ENCODE results near the gene DLG1. TPM values are rescaled to one million over a fixed set of nuclear protein-coding genes. Genes with fewer than 3 reads are reported as not detected.

Gene DLG1
- total RNA-seq, 2 experiments from 2014 or later = 58.8 to 78.4 TPM

GRCh38 chr3:197260491-197261163, 37.8 kb downstream of the DLG1 start:
- POLR2A ChIA-PET = no interaction called here
- no peak for ATAC-seq
- H3K4me3 Mint-ChIP-seq = no peak overlapping the region
- intact Hi-C loops (cut with DNase I, micrococcal nuclease) = no loop called here
- H3K4me1 Mint-ChIP-seq = peaks cover 42% of the 10 kb centered on the region
- no peak overlapping the region for H3K27ac Mint-ChIP-seq
- DNase-seq = no peak
- no peaks in the 10 kb centered on the region for H3K27me3 Mint-ChIP-seq
- CTCF ChIA-PET = interaction anchor here (0.7 to 1.3 kb wide), 4 partner anchors 23 to 921 kb away, joined by 3 read pairs; no protein-coding TSS in a partner anchor
- H3K36me3 Mint-ChIP-seq (ENCODE audit: low read depth) = peaks cover 2% of the 10 kb centered on the region
- H3K9me3 Mint-ChIP-seq (ENCODE audit: low read depth) = no peaks in the 10 kb centered on the region

DNA sequence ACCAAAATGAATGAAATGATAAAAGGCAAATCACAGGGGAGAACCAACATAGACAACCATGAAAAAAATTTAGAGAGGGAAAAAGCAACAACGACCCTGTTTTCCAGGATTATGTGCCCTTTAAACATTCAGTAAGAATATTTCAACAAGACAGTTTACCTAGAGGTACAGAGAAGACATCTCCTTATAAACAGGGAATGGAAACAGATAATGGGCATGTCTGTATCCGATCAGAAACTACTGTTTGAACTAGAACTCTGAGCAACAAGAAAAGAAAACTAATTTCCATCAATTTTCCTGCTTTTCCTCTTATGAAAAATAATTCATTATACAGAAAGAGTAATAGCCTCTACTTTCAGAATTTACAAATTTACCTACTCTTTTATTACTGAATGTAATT, 39.3 kb downstream of the DLG1 start:
- no peaks in the 10 kb centered on the region for H3K27me3 Mint-ChIP-seq
- H3K4me3 Mint-ChIP-seq = no peak overlapping the region
- H3K9me3 Mint-ChIP-seq (ENCODE audit: low read depth) = no peaks in the 10 kb centered on the region
- no peak for DNase-seq
- H3K27ac Mint-ChIP-seq = no peak overlapping the region
- ATAC-seq = no peak
- peaks cover 50% of the 10 kb centered on the region for H3K4me1 Mint-ChIP-seq
- POLR2A ChIA-PET = no interaction called here
- CTCF ChIA-PET = interaction anchor here (3.3 to 4.0 kb wide), 4 partner anchors 8 to 241 kb away, joined by 21 to 52 read pairs (median 40); no protein-coding TSS in a partner anchor
- H3K36me3 Mint-ChIP-seq (ENCODE audit: low read depth) = peaks cover 2% of the 10 kb centered on the region
- intact Hi-C loops (cut with DNase I, micrococcal nuclease) = loop anchor here (2.0 to 5.0 kb wide), 2 partner anchors 37 to 40 kb away; partner anchors contain the start of gene DLG1 (in 1 of the 2)

DNA sequence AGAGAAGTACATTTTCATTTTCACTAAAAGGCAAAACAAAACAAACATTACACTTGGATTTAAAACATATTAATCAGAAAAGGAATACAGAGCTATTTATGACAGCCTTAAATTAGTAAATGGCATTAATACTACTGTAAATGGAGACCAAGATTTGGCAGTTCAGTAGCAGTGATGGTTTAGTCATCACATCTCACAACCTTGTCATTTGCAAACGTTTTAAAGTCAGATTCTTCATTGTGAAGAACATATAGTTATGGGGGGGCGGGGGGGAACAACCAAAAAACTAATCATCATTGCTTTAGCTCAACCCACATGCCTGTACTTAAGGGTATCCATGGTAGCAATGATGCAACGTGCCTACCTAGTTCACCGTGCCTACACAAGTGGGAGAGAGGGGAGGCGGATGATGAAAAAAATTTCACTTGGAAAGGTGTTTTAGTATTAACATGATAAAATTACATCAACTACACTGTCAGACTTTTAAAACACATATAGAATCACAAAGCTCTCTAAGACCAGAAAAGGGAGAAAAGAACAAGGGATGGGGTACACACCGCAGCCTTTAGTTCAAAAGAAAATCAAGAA, 40.1 kb downstream of the DLG1 start:
- no peaks in the 10 kb centered on the region for H3K9me3 Mint-ChIP-seq (ENCODE audit: low read depth)
- CTCF ChIA-PET = interaction anchor here (0.7 to 4.0 kb wide), 14 partner anchors 9 to 265 kb away, joined by 3 to 52 read pairs (median 14); no protein-coding TSS in a partner anchor
- H3K36me3 Mint-ChIP-seq (ENCODE audit: low read depth) = peaks cover 2% of the 10 kb centered on the region
- H3K27ac Mint-ChIP-seq = peak overlapping the region; percentile 14
- ATAC-seq (peak; percentile 48), DNase-seq (no peak)
- H3K4me1 Mint-ChIP-seq = peaks cover 58% of the 10 kb centered on the region
- no peaks in the 10 kb centered on the region for H3K27me3 Mint-ChIP-seq
- no peak overlapping the region for H3K4me3 Mint-ChIP-seq
- intact Hi-C loops (cut with DNase I, micrococcal nuclease) = loop anchor here (2.0 to 5.0 kb wide), 2 partner anchors 36 to 41 kb away; partner anchors contain the start of gene DLG1 (in 1 of the 2)
- POLR2A ChIA-PET = no interaction called here

DNA sequence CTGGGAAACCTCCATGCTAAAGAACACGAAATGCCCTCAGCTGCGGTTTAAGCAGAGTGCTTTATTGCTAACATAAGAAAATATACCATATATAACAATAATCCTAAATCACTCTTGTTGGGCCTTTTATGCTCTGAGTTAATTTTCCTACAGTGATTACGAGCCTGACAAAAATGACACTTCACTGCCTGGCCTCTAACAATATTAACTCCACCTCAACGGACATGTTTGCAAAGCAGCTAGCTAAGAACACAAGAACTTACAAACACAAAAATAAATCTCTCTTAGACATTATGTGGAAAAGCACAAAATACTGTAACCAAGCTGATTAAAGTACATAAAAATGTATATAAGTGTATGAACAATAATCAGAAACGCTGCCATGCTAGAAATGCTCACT, 40.7 kb downstream of the DLG1 start:
- Mint-ChIP-seq H3K27me3 (no peaks in the 10 kb centered on the region), H3K4me1 (peaks cover 64% of the 10 kb centered on the region), H3K4me3 (no peak overlapping the region), H3K9me3 (ENCODE audit: low read depth) (no peaks in the 10 kb centered on the region), H3K36me3 (ENCODE audit: low read depth) (no peaks in the 10 kb centered on the region), H3K27ac (no peak overlapping the region)
- intact Hi-C loops (cut with DNase I, micrococcal nuclease) = loop anchor here (1.0 to 5.0 kb wide), 6 partner anchors 35 to 253 kb away; partner anchors contain the start of gene DLG1 (in 1 of the 2)
- ATAC-seq = no peak
- no peak for DNase-seq
- POLR2A ChIA-PET = no interaction called here
- CTCF ChIA-PET = interaction anchor here (0.7 to 4.0 kb wide), 30 partner anchors 10 to 267 kb away, joined by 3 to 52 read pairs (median 5); no protein-coding TSS in a partner anchor

DNA sequence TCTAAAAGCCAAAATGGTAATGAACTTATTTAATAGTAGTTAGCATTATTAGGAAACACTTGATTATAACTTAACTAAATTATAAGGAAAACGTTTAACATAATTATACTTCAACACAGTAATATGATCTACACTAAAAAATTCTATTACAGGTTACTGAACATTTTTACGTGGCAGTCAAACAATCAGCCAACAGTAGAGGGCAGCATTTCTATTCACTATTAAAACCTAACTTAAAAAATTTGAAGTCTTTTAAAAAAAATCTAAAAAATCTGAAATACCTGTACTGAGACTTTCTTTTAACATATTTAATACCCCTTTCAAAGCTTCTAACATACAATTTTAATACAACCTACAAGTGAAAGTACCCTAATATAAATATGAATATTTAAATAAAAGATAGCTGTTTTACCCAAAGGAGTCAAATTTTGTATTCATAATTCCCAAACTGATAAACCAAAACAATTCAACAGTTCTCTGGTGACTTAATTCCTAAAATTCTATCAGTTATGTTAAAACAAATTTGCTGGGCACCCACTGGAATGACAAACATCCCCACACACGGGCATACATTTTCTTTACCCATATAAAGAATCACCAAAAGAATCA, 41.5 kb downstream of the DLG1 start:
- intact Hi-C loops (cut with DNase I, micrococcal nuclease) = loop anchor here (1.0 to 5.0 kb wide), 6 partner anchors 35 to 253 kb away; no protein-coding TSS in a partner anchor
- DNase-seq (peak; percentile 50), ATAC-seq (no peak)
- CTCF ChIA-PET = interaction anchor here (0.6 to 4.0 kb wide), 48 partner anchors 10 to 299 kb away, joined by 3 to 52 read pairs (median 4); partner anchors contain the start of gene BDH1
- Mint-ChIP-seq H3K4me1 (peaks cover 68% of the 10 kb centered on the region), H3K27ac (no peak overlapping the region), H3K4me3 (no peak overlapping the region), H3K9me3 (ENCODE audit: low read depth) (no peaks in the 10 kb centered on the region), H3K27me3 (no peaks in the 10 kb centered on the region), H3K36me3 (ENCODE audit: low read depth) (peaks cover 3% of the 10 kb centered on the region)
- POLR2A ChIA-PET = no interaction called here

DNA sequence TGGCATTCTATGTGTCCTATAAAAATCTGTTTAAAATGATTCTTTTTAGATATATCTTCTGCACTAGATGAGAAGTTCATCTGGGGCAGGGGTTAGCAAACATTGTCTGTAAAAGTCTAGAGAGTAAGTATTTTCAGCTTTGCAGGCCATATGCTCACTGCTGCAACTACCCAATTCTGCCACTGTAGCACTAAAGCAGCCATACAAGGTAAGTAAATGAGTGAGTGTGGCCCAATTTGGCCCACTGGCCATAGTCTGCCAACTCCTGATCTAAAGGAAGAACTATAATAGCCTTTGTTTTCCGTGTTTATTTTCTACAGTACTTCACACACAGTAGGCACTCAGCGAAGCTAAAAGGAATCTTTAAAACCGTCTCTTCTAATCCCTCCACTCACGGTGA, 42.3 kb downstream of the DLG1 start:
- no peaks in the 10 kb centered on the region for H3K9me3 Mint-ChIP-seq (ENCODE audit: low read depth)
- POLR2A ChIA-PET = interaction anchor here (0.7 kb wide), 1 partner anchor 49 kb away, joined by 3 read pairs; no protein-coding TSS in a partner anchor
- no peak overlapping the region for H3K4me3 Mint-ChIP-seq
- peaks cover 11% of the 10 kb centered on the region for H3K36me3 Mint-ChIP-seq (ENCODE audit: low read depth)
- DNase-seq = no peak
- intact Hi-C loops (cut with DNase I, micrococcal nuclease) = loop anchor here (1.0 to 5.0 kb wide), 4 partner anchors 34 to 247 kb away; no protein-coding TSS in a partner anchor
- CTCF ChIA-PET = interaction anchor here (0.6 to 4.0 kb wide), 35 partner anchors 10 to 300 kb away, joined by 3 to 52 read pairs (median 5); partner anchors contain the start of gene BDH1
- no peak for ATAC-seq
- peaks cover 71% of the 10 kb centered on the region for H3K4me1 Mint-ChIP-seq
- H3K27me3 Mint-ChIP-seq = no peaks in the 10 kb centered on the region
- H3K27ac Mint-ChIP-seq = no peak overlapping the region

- H3K27ac Mint-ChIP-seq = peak overlapping the region; percentile 61
- DNase-seq (peak; percentile 9), ATAC-seq (peak; percentile 69)
Observed at GRCh38 chr3:197253238-197253947, 45.0 kb downstream of the DLG1 start.

GRCh38 chr3:197249542-197249941, 48.9 kb downstream of the DLG1 start:
- ATAC-seq = no peak
- ChIA-PET CTCF (no interaction called here), POLR2A (no interaction called here)
- no peak overlapping the region for H3K4me3 Mint-ChIP-seq
- H3K36me3 Mint-ChIP-seq (ENCODE audit: low read depth) = peaks cover 59% of the 10 kb centered on the region
- H3K4me1 Mint-ChIP-seq = peaks cover 34% of the 10 kb centered on the region
- H3K27ac Mint-ChIP-seq = no peak overlapping the region
- DNase-seq = no peak
- H3K9me3 Mint-ChIP-seq (ENCODE audit: low read depth) = peaks cover 26% of the 10 kb centered on the region
- H3K27me3 Mint-ChIP-seq = no peaks in the 10 kb centered on the region
- intact Hi-C loops (cut with DNase I, micrococcal nuclease) = no loop called here

More at GRCh38 chr3:197253238-197253947, 45.0 kb downstream of the DLG1 start:
- Mint-ChIP-seq H3K9me3 (ENCODE audit: low read depth) (peaks cover 12% of the 10 kb centered on the region), H3K4me1 (peaks cover 52% of the 10 kb centered on the region), H3K4me3 (no peak overlapping the region), H3K36me3 (ENCODE audit: low read depth) (peaks cover 34% of the 10 kb centered on the region), H3K27me3 (no peaks in the 10 kb centered on the region)
- ChIA-PET CTCF (no interaction called here), POLR2A (no interaction called here)
- intact Hi-C loops (cut with DNase I, micrococcal nuclease) = no loop called here

DNA sequence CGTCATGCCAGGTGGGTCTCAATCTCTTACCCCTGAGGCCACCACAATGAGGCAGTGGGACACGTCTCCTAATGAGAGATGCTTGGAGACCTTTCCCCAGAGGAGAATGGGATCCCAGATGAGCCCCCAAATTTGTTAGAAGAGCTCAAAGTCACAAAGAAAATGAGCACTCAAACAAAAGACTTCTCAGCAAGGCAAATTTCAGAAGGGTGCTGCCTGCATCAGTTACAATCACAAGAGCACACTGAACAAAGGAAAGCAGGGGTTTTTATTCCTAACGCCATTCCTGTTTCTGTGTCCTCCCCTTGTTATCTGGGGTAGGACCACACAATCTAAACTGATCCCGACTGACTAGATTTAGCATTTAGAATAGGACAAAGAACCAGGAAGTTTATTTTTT, 50.1 kb downstream of the DLG1 start:
- no peak for ATAC-seq
- Mint-ChIP-seq H3K27ac (no peak overlapping the region), H3K36me3 (ENCODE audit: low read depth) (peaks cover 70% of the 10 kb centered on the region), H3K27me3 (no peaks in the 10 kb centered on the region), H3K4me3 (no peak overlapping the region), H3K9me3 (ENCODE audit: low read depth) (peaks cover 35% of the 10 kb centered on the region), H3K4me1 (peaks cover 23% of the 10 kb centered on the region)
- DNase-seq = no peak
- ChIA-PET POLR2A (no interaction called here), CTCF (interaction anchor here (0.7 to 0.9 kb wide), 3 partner anchors 24 to 434 kb away, joined by 3 read pairs; no protein-coding TSS in a partner anchor)
- intact Hi-C loops (cut with DNase I, micrococcal nuclease) = no loop called here

DNA sequence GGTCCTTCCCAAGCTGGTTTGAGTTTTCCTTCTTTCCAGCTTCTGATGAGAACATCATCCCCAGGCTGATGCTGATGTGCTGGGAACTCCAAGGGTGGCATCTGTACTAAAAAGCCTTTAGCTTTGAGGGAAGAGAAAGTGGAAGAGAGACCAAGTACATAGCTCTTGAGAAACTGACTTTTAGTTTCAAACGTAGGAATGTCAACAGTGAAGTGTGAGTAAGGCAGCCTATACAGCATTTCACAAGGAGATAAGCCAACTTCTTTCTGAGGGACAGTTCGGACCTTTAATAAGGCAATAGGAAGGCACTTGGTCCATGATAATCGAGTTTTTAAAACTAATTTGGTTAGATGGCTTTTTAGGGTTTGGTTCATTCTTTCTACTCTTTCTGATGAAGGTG, 53.7 kb downstream of the DLG1 start:
- no peak for ATAC-seq
- no peak for DNase-seq
- peaks cover 48% of the 10 kb centered on the region for H3K9me3 Mint-ChIP-seq (ENCODE audit: low read depth)
- peaks cover 15% of the 10 kb centered on the region for H3K4me1 Mint-ChIP-seq
- H3K4me3 Mint-ChIP-seq = no peak overlapping the region
- POLR2A ChIA-PET = interaction anchor here (0.5 kb wide), 1 partner anchor 380 kb away, joined by 4 read pairs; no protein-coding TSS in a partner anchor
- H3K27ac Mint-ChIP-seq = no peak overlapping the region
- H3K27me3 Mint-ChIP-seq = no peaks in the 10 kb centered on the region
- H3K36me3 Mint-ChIP-seq (ENCODE audit: low read depth) = peaks cover 65% of the 10 kb centered on the region
- intact Hi-C loops (cut with DNase I, micrococcal nuclease) = no loop called here
- CTCF ChIA-PET = interaction anchor here (1.0 to 3.0 kb wide), 3 partner anchors 9 to 13 kb away, joined by 3 to 22 read pairs (median 5); no protein-coding TSS in a partner anchor

Measured in activated CD4-positive, alpha-beta T cell treated with anti-CD3 and anti-CD28 coated beads for 36 hours (primary cell).